Hematopoietic multipotent progenitor cell treated with erythropoietin and hydrocortisone succinate and interleukin-3 and kit ligand, for 4 days (in vitro differentiated cells): Measurements from ENCODE around the gene PSMD1.
A peak's percentile ranks its signal among the peaks of the same experiment; 100 is the strongest.
"Not testable (repeated sequence)": the region's sequence is repeated elsewhere in the genome, so short reads cannot be mapped to it uniquely, and the experiment has no call there.

Experiments used
- DNase-seq: peaks from one replicate; pipeline ENCODE4 v3.0.0-alpha.2; 2015

Gene PSMD1

DNA sequence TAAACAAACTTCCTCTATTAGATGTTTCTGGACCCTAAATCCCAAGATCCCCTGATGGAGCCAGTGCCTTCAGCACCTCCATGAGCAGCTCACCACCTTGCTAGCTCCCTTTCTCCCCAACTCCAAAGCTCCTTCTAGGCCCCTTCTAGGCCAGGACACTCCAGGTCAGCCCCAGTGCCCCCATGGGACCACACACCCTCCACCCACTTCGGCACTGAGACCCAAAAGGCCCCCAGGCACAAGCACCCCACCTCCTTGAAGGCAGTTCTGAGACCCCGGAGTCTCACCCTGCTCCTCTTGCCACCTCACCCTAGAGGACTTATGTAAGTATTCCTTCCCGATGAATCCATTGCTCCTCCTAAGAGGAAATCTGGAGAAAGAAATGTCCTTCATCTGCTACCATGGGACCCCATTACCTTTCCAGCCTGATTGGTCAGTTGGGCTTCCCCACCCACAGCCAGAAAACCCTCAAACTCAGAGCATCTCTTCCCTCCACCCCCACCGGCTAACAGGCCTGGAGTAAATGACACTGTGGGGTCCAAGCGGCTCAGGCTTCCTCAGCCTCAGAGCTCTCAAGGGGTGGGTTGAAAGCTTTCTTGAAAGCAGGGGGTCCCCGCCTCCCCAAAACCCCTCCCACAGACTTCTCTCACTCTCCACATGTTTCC, 132.0 kb downstream of the PSMD1 start:
- no peak for DNase-seq

DNA sequence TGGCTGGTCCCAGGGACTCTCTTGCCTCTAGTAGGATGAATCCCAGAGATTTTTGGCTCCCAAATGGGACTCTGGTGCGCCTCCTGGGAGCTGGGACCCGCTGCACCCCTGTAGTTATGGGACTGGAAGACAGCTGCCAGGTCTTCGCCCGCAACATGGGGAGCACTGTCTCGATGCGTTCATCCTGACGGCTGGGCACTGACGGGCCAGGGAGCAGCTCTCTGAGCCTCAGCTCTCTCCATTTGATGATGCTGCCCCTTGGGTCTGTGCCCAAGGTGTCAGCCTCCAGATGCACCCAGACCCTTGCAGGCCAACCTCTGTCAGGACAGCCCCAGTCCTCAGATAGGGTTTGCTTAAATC, 132.5 kb downstream of the PSMD1 start:
- DNase-seq, result no peak

DNA sequence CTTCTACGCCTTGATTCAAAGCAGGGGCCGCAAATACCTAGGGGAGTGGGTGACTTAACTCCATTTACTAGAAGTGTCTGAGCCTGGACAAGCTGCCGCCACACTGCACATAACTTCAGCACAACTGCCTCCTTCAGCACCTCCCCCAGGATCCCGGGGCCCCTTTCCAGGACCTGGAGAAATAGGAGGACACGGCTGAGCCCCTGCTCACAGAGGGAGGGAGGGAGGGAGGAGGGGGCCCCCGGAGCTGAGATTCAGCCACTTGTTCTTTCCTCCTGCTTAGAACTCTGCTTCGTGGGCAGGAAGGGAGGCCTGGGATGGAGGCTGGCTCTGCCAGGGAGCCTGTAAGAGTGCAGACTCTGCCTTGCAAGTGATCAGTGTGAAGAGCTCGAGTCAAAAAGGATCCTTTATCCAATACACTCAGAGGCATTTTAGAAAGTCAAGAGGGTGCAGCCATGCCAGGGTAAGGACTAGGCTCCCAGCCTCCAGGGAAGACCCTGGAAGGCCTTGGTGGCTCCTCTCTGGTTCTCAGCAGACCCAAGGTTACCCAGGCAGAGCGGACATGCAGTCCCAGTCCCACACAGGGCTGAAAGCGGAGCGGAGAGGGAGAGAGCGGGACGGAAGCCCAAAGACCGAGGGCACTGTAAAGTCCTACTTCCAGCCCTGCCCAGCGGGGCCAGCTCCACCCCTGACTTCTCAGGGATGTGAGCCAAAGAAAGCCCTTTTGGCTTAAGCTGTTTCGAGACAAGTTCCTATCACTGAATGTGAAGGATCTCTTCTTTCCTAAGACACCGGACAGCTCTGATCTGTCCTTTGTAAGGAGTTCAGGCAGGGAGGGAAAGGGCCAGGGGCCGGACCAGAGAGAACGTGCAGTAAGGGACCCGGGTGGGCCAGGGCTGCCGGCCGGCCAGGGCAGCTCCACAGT, 133.2 kb downstream of the PSMD1 start:
- DNase-seq, result no peak

DNA sequence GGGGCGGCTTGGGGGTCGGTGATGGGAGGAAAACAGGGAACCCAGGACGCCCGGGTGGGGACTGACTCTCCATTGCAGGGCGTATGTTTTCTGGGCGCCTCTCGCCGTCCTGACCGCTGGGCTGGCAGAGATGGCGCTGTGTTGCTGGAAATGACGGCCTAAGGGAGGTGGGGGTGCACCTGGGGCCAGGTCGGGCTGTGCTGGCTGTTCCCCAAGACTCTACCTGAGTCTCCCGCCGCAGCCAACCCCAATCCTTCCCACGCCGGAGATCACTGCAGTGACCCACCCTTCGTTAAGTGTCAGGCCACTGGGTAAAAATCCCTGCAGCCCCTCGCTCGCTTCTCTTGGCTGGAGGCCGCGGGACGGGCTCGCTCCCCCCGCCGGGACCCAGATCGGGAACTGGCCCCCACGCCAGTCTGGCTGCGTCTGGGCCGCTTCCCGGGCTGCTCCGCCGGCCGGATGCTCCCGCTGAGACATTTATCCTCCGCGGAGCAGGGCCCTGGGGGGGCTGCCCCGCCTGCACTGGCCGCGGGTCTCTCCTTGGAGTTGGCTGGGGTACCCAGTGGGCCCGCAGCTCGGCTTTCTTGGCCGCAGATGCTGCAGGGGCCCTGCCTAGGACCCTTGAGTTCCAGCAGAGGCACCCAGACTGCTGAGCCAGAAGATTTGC, 134.0 kb downstream of the PSMD1 start:
- DNase-seq, result no peak

DNA sequence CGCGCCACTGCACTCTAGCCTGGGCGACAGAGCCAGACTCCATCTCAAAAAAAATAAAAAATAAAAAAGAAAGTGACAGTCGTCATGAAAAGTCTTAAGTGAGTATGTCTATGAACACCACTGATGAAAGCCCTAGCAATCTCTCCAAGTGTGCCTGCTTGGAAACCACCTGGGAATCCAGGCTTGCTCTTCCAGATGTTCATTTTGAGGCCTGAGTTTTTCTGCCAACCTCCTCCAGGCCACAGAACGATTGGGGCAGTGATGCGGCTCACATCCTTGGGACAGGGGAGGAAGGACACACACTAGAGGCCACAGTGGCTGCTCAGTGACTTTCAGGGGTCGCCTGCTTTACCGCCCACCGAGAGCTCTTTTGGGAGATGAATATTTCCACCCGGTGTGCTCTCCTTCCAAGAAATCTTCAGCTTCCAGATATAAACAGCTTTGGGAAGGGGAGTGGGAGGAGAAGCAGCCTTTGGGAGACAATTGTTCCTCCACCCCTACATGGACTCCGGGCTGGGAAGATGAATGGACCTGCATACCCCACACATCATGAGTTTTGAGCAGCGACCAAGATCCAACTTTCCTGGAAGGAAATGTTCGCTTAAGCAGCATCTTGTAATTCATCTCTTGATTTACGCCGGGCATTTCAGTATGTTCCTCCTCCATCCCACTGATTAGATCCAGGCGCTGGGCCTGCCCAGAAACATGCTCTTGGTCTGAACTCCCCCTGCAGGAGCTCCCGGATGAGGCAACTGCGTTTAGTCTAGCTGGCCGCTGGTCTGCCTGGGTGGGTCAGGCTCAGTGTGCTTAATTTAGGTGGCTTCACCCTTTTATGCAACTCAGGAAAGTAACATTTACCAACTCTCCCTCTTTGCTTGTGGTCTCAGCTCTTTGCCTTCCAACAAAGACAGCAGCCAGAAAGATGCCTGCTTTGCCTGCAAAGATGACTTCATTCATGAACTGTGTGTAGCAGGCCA, 135.5 kb downstream of the PSMD1 start:
- DNase-seq, result peak; percentile 61

DNA sequence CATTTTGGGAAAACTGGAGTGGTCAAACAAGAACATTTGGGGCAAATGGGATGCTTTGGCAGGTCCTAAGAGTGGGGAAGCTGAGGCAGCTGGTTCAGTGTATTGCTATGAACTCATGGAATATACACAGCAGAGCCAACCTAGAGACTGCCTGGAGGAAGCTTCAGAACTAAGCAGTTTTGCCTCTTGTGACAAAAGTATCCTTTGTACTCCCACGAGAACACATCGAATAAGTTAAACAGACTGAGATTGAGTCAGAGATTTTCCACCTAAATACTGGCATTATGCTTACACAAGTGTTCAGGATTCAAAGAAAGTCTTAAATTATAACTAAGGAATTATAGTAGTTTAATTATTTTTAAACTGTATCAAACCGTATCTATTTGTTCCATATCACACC, 136.5 kb downstream of the PSMD1 start:
- DNase-seq, result no peak

DNA sequence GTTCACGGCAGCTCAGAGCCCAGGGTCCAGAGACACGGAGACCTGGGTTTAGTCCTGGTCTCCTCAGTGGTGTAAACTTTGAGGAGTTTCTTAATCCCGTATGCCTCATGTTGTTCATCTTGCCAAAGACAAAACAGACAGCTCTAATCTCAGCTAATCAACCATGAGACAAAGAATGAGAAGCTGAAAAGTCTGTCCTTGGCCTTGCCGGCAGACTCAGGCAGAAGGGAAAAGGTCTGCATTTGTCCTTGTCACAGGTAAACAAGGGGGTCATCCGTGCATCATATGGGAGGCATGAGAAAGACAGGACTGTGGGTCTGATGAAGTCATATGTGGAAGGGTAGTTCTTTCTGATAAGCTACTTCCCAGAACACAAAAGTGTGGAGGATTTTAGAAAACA, 139.9 kb downstream of the PSMD1 start:
- DNase-seq, result no peak

DNA sequence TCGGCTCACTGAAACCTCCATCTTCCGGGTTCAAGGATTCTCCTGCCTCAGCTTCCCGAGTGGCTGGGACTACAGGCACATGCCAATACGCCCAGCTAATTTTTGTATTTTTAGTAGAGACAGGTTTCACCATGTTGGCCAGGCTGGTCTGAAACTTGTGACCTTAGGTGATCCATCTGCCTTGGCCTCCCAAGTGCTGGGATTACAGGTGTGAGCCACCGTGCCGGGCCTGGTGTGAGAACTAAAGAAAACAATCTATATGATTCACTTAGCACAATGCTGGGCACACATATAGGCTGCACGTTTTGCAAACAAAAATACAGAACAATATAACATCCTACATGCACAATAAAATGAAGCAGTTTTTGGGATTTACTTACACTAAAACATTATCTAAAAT, 140.5 kb downstream of the PSMD1 start:
- DNase-seq, result not testable (repeated sequence)

DNA sequence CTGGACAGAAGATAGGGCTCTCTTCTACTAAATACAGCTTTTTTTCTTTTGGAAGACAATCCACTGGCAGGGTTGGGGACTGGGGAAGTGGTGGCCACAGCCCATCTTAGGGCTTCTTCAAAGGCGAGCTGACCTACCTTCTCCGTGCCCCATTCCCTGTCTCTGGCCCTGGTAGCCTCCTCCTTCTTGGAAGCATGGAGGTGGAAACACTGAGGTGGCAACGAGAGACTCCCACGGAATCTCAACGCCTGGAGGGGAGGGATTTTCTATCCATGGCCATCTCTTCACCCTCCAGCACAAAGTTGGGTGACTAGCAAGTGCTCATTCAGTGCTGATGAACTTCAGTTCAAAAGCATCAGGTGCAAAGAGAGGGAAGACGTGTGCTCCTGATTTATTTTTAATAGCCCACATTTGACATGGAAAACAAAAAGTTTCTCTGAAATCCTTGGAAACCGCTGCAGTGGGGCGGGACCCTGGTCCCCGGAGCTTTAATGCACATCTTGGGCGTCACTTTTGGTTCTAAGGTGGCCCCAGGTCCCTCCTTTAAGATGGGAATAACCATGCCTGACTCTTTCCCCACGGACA, 141.1 kb downstream of the PSMD1 start:
- no peak for DNase-seq

DNA sequence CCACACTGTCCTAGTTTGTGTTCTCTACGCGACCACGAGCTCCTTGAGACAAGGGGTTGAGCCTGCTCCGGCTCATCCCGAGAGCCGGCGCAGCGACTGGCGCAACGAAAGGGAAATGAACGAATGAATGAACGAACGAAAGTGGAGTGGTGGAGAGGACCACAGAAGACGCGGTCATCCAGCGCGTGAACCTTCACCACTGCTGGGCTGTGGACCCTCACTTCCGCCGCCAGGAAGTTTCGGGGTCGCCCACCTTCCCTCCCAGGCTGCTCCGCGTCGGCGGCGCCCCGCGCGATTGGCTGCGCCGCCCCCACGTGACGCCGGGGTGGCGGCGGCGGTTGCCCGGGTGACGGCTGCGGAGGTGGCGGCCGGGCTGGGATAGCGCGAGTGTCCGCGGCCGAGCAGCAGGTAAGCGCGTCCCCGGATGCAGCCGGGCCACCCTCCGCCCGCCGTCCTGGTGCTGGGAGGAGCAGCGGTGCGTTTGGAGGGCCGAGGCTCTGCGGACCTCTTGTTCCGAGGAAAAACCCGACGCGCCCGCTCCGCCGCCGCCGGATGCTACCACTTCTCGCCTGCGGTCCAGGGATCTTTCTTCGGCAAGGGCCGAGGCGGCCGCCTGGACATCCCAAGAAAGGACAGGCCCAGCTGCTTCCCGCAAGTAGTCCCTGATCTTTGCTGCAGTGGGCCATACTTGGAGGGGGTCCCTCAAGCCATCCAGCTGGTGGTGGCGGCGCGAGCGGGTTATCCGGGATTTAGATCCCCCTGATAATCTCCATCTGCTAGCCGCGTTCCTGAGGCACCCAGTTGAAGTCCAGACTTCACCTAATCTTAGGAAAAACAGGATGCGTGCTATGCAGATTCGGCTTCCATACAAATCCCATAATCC, 141.9 kb downstream of the PSMD1 start, which contains the start of gene ARMC9:
Gene ARMC9, plus strand, starts transcription at position 341 of the 883 bp plus-strand sequence. CDS start 7,608 bp downstream, outside the sequence.
- peak; percentile 81 for DNase-seq

DNA sequence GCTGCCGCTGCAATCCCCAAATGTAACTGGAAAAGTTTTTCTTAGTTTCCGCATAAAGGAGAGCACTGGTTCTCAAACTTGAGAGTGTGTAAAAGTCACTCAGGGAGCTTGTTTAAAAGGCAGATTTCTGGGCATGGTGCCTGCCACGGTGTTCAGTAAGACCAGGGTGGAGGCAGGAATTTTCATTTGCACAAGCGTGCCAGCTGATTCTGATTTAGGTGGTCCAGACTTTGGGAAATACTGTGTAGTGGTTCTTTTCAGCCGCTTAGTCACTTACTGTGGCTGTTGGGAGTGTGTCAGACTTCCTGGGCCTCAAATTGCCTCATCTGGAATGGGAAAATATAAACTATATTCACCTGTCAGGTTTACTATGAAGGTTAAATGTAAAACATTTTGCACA, 142.6 kb downstream of the PSMD1 start:
- DNase-seq, result no peak

DNA sequence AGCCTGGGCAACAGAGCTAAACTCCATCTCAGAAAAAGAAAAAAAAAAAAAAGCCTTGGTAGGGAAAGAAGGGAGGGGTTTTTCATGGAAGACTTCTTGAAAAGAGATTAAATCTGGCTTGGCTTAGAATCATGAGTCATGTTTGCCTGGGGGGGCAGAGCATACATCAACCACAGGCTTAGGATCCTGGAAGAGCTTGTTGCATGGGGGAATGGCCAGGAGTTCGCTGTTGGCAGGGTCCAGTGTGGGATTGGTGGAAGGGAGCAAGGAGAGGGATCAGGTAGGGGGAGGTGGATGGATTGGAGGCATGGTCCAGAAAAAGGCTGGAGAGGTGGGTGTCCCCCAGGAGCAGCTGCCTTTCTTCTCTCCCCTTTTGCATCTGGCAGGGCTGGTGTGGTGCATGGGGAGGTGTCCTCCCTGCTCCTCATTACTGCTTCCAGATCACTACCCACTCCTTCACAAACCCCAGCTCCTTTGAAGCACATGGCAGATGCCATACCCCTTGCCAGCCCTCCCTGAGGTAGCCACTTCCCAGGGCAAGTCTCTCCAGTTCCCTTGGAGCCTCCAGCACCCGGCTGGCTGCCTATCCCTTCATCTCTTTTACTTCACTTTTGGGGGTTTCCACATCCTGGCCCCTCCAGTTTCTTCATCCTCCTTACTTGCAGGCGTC, 144.3 kb downstream of the PSMD1 start:
- DNase-seq, result no peak

DNA sequence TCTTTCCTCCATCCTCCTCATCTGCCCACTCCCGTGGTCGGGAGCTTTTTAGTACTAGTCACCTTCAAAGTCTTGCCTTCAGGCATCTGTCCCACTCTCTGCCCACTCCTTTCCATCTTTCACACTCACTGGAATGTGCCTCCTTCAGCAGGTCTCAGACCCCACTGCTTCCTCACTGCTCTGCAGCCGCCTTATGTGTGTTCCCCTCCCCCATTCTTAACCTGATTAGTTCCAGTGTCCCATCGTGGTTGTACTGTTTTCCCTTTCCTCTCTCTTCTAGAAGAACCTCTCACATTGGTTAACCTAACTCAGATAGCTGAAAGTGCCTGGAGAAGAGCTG, 144.8 kb downstream of the PSMD1 start:
- DNase-seq, result no peak

DNA sequence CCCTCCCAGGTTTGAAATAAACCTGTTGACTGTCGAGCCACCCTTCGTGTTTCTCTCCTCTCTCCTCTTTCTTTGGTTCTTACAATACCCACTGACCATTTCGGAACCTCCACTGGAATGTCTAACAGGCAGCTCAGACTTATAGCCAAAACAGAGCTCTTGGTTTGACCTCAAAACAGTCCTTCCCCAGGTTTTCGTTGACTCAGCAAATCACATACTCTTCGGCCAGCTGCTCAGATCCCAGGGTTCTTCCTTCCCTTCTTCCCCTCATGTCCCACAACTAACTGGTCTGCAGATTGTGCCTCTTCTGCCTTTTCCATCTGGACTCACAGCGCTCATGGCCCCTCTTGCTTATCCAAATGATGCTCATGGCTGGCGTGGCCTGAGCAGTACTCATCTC, 146.4 kb downstream of the PSMD1 start:
- DNase-seq, result no peak

DNA sequence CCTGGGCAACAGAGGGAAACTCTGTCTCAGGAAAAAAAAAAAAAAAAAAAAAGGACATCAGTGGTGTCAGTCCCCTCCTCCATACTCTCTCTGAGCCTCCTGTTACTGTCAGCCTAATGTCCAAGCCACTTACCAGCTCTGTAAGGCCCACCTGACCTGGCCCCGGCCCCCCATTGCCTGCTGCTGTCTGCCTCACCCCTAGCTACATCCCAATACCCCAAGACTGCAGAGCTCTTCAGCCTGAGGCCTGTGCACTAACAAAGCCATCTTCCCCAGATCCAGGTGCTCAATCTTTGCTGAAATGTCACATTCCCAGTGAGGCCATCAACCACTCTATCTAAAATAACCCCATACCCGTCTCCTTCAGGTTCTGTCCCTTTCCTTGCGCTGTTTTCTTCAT, 147.5 kb downstream of the PSMD1 start:
- no peak for DNase-seq

DNA sequence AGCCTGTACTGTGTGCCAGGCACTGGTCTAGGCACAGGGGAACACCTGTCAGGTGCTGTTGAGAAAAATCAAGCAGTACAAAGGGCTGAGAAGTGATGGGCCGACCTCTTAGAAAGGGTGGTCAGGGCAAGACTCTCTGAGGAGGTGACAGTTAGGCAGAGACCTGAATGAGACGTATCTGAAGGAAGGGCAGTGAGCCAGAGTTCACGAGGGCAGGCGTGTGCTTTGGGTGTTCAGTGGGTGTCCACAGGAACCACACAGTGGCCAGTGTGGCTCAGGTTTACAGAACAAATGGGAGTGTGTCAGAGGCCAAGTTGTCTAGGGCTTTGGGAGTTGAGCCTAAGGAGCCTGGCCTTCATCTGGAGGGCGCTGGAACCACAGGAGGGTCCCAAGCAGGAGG, 147.9 kb downstream of the PSMD1 start:
- no peak for DNase-seq

DNA sequence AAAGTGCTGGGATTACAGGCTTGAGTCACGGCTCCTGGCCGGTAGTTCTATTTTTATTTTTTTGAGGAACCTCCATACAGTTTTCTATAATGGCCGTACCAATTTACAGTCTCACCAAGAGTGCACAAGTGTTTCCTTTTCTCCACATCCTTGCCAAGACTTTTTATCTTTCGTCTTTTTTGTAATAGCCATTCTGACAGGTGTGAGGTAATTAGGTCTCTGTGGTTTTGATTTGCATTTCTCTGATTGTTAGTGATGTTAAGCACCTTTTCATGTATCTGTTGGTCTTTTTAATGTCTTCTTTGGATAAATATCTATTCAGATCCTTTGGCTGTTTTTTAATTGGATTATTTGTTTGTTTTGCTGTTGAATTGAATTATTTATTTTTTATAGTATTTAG, 151.1 kb downstream of the PSMD1 start:
- no peak for DNase-seq

DNA sequence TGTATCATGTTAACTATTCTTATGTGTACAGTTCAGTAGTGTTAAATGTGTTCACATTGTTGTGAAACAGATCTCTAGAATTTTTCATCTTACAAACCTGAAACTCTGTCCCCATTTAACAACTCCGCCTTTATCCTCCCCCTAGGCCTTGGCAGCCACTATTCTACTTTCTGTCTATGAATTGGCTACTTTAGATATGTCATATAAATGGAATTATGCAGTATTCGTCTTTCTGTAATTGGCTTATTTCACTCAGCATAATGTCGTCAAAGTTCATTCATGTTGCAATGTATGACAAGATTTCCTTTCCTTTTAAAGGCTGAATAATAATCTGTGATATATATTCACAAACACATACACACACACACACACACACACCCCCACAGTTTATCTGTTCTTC, 154.1 kb downstream of the PSMD1 start:
- DNase-seq, result no peak

DNA sequence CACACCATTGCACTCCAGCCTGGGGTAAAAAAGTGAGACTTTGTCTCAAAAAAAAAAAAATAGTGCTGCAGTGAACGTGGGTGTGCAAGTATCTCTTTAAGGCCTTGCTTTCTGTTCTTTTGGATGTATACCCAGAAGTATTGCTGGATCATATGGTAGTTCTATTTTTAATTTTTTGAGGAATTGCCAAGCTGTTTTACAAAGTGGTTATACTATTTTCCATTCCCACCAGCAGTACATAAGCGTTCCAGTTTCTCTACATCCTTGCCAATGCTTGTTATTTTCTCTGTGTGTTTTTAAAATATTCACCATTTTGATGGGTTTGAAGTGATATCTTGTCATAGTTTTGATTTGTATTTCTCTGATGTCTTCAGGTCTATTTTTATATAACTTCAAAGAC, 154.8 kb downstream of the PSMD1 start:
- no peak for DNase-seq

DNA sequence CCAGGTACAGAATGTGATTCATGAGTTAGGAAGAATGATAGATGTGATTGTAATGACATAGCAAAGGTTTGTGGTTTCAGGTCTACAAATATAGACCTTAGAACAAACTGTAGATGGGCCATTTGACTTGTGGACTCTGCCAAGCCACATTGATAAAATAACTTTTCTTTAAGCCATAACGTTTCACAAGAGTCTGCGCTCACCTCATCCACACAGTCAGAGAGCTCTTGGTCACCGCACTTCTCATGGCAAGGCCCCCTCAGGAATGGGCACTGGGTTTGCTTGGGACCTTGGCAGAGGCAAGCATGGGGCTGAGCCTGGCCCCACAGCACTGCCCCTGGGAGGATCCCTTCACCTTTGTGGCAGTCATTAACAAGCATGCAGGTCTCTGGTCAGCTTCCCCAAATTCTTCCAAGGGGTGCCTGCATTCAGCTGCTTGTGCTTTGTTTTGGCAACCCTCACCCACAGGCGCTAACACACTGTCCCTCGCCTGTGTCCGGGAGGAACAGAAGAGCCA, 155.7 kb downstream of the PSMD1 start:
- no peak for DNase-seq
